Kidney (tissue), 14 donors: ENCODE data around the gene ZC3HAV1. TPM values are rescaled to one million over a fixed set of nuclear protein-coding genes. Genes with fewer than 3 reads are reported as not detected.

ENCODE experiments used
- DNase-seq, 5 donors: peaks; one replicate each; pipeline ENCODE4 v3.0.0-alpha.2; 2013 to 2020
- FAIRE-seq: peaks from 2 replicates; lab custom pipeline; 2012; peaks lifted over from hg19 to GRCh38; lab: Jason Lieb, UNC
- H3K27ac ChIP-seq, 2 donors: one replicate each; pipeline ENCODE4 v1.7.0; 2013; ENCODE audit warnings: low read depth in 2 of 2, low read length in 2 of 2, inconsistent platforms in 1 of 2
- H3K27me3 ChIP-seq: one replicate; pipeline ENCODE4 v1.7.1; 2013; ENCODE audit warnings: low read length, inconsistent platforms; ENCODE audit not compliant: control insufficient read depth, insufficient read depth
- H3K36me3 ChIP-seq, 3 donors: one replicate each; pipeline versions ENCODE4 v1.7.0 to v1.7.1; 2013; ENCODE audit warnings: low read length in 3 of 3, control low read depth in 1 of 3, inconsistent platforms in 1 of 3; ENCODE audit not compliant: insufficient read depth in 3 of 3, control insufficient read depth in 2 of 3
- H3K4me1 ChIP-seq, 3 donors: one replicate each; pipeline versions ENCODE4 v1.7.0 to v1.7.1; 2013; ENCODE audit warnings: low read length in 3 of 3, inconsistent platforms in 1 of 3, low read depth in 1 of 3; ENCODE audit not compliant: control insufficient read depth in 2 of 3, insufficient read depth in 2 of 3
- H3K4me3 ChIP-seq, 3 donors: one replicate each; pipeline versions ENCODE4 v1.7.0 to v1.8.1; 2013; ENCODE audit warnings: low read length in 3 of 3, control low read depth in 1 of 3, inconsistent platforms in 1 of 3
- H3K9ac ChIP-seq, 3 donors: one replicate each; pipeline versions ENCODE4 v1.7.0 to v1.7.1; 2013; ENCODE audit warnings: low read length in 3 of 3, control low read depth in 1 of 3, inconsistent platforms in 1 of 3
- H3K9me3 ChIP-seq, 3 donors: one replicate each; pipeline versions ENCODE4 v1.7.0 to v1.7.1; 2013; ENCODE audit warnings: low read length in 3 of 3, control low read depth in 1 of 3, inconsistent platforms in 1 of 3; ENCODE audit not compliant: control insufficient read depth in 2 of 3, insufficient read depth in 1 of 3
- CTCF ChIP-seq: IDR thresholded peaks from 3 replicates; pipeline ENCODE4 v1.5.1; 2012; ENCODE audit warnings: mild to moderate bottlenecking, moderate library complexity, borderline replicate concordance; ENCODE audit not compliant: insufficient read depth; ENCODE audit errors: extremely low read depth
- intact Hi-C: fragments of 100-400 bp; cut with DNase I; formaldehyde crosslinking; loops from one replicate; pipeline ENCODE4 v1.11.1; 2022
- polyA plus RNA-seq: library from polyadenylated mRNA; stranded (reverse); fragments of 350-450 nt; fragmentation: Illumina TruSeq; extraction: RNeasy Lipid Tissue Mini Kit (QIAGEN cat#74804); gene quantifications from one replicate; pipeline ENCODE4 v1.2.3, GENCODE V29; 2014; ENCODE audit warnings: low read depth, low replicate concordance; ENCODE audit not compliant: insufficient read depth
- total RNA-seq: library from RNA; stranded (reverse); fragmentation: NEBNext Ultra II Directional; extraction: Animal tissue kit (Norgen Biotek cat#: 25700); gene quantifications from one replicate; pipeline ENCODE4 v1.2.1, GENCODE V29; 2021
- donor health status: control.
- donor health status: control.
- donor health status: control.
- donor health status: control.
- donor health status: control.
- donor health status: DM: yes; HTN: yes; CAD: no.
- donor health status: Normal renal cell carcinoma (clear cell type).

ZC3HAV1 gene
- total and polyA plus RNA-seq, 2 donors from 2014 or later, result 11.1 to 40.2 TPM

- Histone ChIP-seq H3K9me3 (no peaks in the 10 kb centered on the region), H3K36me3 (no peaks in the 10 kb centered on the region), H3K4me3 (no peak overlapping the region), H3K27ac (no peak overlapping the region), H3K9ac (no peak overlapping the region), H3K27me3 (no peaks in the 10 kb centered on the region), H3K4me1 (no peaks in the 10 kb centered on the region)
- DNase-seq (no peak), FAIRE-seq (no peak)
- TF ChIP-seq CTCF, result no peak
- intact Hi-C loops, result no loop called here
These were observed 14.8 kb upstream of the ZC3HAV1 start for GRCh38 chr7:139124084-139124914.

- H3K4me1 ChIP-seq, result peaks cover 0 to 3% (median 0%) of the 10 kb centered on the region in 3 donors
- intact Hi-C loops, result no loop called here
- TF ChIP-seq CTCF, result no peak
- no peak overlapping the region for H3K27ac ChIP-seq
- H3K27me3 ChIP-seq, result no peaks in the 10 kb centered on the region
- H3K9ac ChIP-seq, result no peak overlapping the region
- H3K36me3 ChIP-seq, result no peaks in the 10 kb centered on the region
- DNase-seq (no peak), FAIRE-seq (no peak)
- H3K9me3 ChIP-seq, result no peaks in the 10 kb centered on the region
- H3K4me3 ChIP-seq, result no peak overlapping the region
These were observed 9.9 kb upstream of the ZC3HAV1 start for GRCh38 chr7:139119486-139119849.

GRCh38 chr7:139118805-139119485 is 9.4 kb upstream of the ZC3HAV1 start:
- Histone ChIP-seq H3K9ac (no peak overlapping the region), H3K4me1 (peaks cover 0 to 3% (median 0%) of the 10 kb centered on the region in 3 donors), H3K36me3 (no peaks in the 10 kb centered on the region), H3K27ac (peak overlapping the region; percentile 14 to 55), H3K27me3 (no peaks in the 10 kb centered on the region), H3K9me3 (no peaks in the 10 kb centered on the region), H3K4me3 (no peak overlapping the region)
- FAIRE-seq (no peak), DNase-seq (peak in 4 of 5 donors; percentile 27 to 59 (median 54))
- intact Hi-C loops, result no loop called here
- no peak for TF ChIP-seq CTCF
